IPS-15b (cell line): Measurements from ENCODE around the gene ZNF778.

Experiments used
- H3K27me3 ChIP-seq: one replicate; pipeline ENCODE4 v1.6.1; 2013; ENCODE audit warnings: low read length; ENCODE audit not compliant: control insufficient read depth, insufficient read depth
- H3K36me3 ChIP-seq: one replicate; pipeline ENCODE4 v1.6.1; 2013; ENCODE audit warnings: low read length; ENCODE audit not compliant: control insufficient read depth, insufficient read depth
- H3K4me1 ChIP-seq: one replicate; pipeline ENCODE4 v1.6.1; 2013; ENCODE audit warnings: mild to moderate bottlenecking, low read length; ENCODE audit not compliant: control insufficient read depth, insufficient read depth
- H3K4me3 ChIP-seq: one replicate; pipeline ENCODE4 v1.5.1; 2013; ENCODE audit warnings: low read depth, low read length
- H3K9ac ChIP-seq: one replicate; pipeline ENCODE4 v1.6.1; 2013; ENCODE audit warnings: low read depth, mild to moderate bottlenecking, low read length
- H3K9me3 ChIP-seq: one replicate; pipeline ENCODE4 v1.6.1; 2013; ENCODE audit warnings: mild to moderate bottlenecking, low read length; ENCODE audit not compliant: control insufficient read depth, insufficient read depth

Gene ZNF778

DNA sequence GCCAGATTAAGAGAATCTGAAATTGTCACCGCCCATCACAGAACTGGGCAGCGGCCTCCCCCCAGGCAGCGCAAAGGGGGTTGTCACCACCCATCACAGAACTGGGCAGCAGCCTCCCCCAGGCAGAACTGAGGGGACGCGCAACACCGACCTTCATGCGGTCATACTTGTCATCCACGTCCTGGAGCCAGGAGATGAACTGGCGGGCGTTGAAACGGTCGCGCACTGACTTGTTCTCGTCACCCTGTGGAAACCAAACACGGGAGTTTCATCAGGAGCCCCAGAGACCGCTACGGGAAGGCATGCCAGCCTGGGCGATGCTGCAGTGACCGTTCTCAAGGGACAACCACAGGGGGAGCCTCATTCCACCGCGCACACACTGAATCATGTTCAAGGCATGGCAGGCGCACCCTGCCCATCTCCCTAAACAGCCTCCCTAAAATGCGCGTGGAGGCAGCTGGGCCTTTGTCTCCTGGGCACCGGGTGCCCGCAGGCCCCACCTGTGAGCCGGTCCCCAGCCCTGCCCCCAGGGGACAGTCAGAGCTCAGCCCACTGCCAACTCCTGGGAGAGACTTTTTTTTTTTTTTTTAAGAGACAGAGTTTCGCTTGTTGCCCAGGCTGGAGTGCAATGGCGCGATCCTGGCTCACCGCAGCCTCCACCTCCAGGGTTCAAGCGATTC, 53.3 kb downstream of the ZNF778 start:
- no peaks in the 10 kb centered on the region for H3K4me1 ChIP-seq
- H3K36me3 ChIP-seq = peaks cover 58% of the 10 kb centered on the region
- H3K9ac ChIP-seq = no peak overlapping the region
- no peaks in the 10 kb centered on the region for H3K27me3 ChIP-seq
- H3K4me3 ChIP-seq = no peak overlapping the region
- H3K9me3 ChIP-seq = no peaks in the 10 kb centered on the region

DNA sequence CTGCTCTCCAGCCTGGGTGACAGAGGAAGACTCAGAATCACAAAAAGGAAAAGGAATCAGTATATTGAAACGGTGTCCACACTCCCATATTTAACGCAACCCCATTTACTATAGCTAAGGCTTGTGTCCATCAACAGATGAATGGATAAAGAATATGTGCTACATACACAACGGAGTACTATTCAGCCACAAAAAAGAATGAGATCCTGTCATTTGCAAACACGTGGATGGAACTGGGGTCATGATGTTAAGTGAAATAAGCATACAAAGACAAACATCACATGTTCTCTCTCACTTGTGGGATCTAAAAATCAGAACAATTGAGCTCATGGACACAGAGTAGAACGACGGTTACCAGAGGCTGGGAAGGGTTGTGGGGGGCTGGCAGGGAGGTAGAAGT, 55.1 kb downstream of the ZNF778 start:
- no peaks in the 10 kb centered on the region for H3K9me3 ChIP-seq
- no peaks in the 10 kb centered on the region for H3K27me3 ChIP-seq
- no peak overlapping the region for H3K4me3 ChIP-seq
- peaks cover 60% of the 10 kb centered on the region for H3K36me3 ChIP-seq
- H3K9ac ChIP-seq = no peak overlapping the region
- no peaks in the 10 kb centered on the region for H3K4me1 ChIP-seq

- Histone ChIP-seq H3K9ac (no peak overlapping the region), H3K36me3 (peaks cover 67% of the 10 kb centered on the region), H3K27me3 (no peaks in the 10 kb centered on the region), H3K4me3 (no peak overlapping the region), H3K4me1 (no peaks in the 10 kb centered on the region), H3K9me3 (no peaks in the 10 kb centered on the region)
These were observed 56.4 kb downstream of the ZNF778 start for GRCh38 chr16:89273741-89274472.

DNA sequence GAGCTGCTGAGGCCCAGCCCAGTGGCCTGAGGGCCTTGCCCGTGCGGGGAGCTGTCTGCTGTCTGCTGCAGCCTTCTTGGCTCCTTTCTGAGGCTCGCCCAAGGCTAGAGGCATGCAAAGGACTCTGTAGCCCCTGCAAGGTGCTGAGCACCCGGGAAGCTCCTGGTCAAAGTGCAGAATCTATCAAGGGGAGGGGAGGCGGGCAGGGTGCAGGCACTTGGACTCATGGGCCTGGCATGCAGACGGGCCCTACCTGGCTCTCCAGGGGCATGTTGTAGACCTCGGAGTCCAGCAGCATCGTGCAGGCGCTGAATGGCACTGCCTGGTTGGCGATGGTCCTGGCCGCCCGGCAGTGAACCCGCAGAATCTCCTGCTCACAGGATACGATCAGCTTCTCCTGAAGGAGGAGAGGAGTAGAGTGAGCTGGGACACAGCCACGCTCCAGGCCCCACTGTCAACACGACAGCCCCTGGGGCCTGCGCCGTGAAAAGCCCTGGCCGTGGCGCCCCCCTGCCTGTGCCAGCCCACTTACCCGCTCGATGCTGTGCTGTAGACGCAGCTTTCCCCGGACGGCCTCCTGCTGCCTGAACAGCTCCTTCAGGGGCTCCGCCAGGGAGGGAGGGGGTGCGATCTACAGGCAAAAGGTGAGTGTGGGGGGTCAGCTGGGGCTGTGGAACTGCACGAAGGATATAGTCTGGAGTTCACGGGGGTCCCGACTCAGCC, 57.2 kb downstream of the ZNF778 start:
- Histone ChIP-seq H3K4me3 (no peak overlapping the region), H3K4me1 (no peaks in the 10 kb centered on the region), H3K9ac (no peak overlapping the region), H3K36me3 (peaks cover 69% of the 10 kb centered on the region), H3K9me3 (no peaks in the 10 kb centered on the region), H3K27me3 (no peaks in the 10 kb centered on the region)

DNA sequence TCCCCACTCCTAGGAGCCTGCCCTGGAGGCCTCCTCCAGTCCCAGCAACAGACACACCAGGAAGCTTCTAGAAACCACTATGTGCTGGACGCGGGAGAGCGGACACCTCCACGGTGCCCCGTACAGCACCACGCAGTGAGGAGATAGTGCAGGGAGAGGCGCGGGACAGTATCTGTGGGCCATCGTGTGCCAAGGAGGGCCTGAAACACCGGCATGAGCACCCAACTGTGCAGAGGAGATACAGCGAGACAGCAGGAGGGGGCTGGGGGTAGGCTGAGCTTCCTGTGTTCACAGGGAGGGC, 57.7 kb downstream of the ZNF778 start:
- no peaks in the 10 kb centered on the region for H3K27me3 ChIP-seq
- H3K9me3 ChIP-seq = no peaks in the 10 kb centered on the region
- no peak overlapping the region for H3K9ac ChIP-seq
- H3K36me3 ChIP-seq = peaks cover 68% of the 10 kb centered on the region
- H3K4me3 ChIP-seq = no peak overlapping the region
- H3K4me1 ChIP-seq = no peaks in the 10 kb centered on the region

DNA sequence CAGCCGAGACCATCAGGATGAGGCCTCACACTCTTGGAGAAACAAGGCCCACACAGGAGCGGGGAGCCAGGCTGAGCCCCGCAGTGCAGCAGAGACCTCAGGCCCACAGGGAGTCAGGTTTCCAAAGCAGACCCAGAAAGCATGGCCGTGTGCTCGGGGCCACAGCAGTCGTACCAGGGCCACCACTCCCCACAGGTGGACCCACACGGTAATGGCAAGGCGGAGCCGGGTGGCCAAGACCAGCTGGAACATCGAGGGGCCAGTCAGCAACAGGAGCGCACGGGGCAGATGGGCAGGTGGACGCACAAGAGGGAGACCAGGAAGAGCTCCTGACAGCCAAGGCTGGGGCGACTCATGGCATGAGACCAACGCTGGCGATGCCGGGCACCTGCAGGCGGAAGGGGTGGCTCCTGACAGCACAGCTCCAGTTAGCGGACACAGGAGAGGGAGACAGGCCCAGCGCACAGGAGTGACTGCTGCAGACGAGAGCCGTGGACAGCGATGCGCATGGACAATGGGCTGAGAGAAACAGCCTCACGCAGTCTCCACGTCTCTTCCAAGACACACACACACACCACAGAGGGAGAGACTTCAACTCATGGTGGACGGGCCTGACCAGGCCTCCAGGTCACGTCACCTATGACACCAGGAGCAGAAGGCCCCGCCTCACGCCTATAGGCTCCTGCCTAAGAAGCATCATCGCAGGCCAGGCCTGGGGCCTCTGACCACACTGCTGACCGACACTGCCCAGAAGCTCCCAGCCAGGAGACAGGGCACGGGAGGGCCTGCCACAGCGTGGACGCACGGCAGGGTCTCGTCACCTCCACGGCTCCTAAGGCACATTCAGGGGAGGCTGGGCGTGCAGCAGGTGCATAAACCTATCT, 58.6 kb downstream of the ZNF778 start:
- Histone ChIP-seq H3K4me1 (no peaks in the 10 kb centered on the region), H3K36me3 (peaks cover 66% of the 10 kb centered on the region), H3K4me3 (no peak overlapping the region), H3K9me3 (no peaks in the 10 kb centered on the region), H3K9ac (no peak overlapping the region), H3K27me3 (no peaks in the 10 kb centered on the region)

GRCh38 chr16:89277049-89277448, 59.5 kb downstream of the ZNF778 start:
- Histone ChIP-seq H3K36me3 (peaks cover 72% of the 10 kb centered on the region), H3K9ac (no peak overlapping the region), H3K9me3 (no peaks in the 10 kb centered on the region), H3K27me3 (no peaks in the 10 kb centered on the region), H3K4me3 (no peak overlapping the region), H3K4me1 (no peaks in the 10 kb centered on the region)

DNA sequence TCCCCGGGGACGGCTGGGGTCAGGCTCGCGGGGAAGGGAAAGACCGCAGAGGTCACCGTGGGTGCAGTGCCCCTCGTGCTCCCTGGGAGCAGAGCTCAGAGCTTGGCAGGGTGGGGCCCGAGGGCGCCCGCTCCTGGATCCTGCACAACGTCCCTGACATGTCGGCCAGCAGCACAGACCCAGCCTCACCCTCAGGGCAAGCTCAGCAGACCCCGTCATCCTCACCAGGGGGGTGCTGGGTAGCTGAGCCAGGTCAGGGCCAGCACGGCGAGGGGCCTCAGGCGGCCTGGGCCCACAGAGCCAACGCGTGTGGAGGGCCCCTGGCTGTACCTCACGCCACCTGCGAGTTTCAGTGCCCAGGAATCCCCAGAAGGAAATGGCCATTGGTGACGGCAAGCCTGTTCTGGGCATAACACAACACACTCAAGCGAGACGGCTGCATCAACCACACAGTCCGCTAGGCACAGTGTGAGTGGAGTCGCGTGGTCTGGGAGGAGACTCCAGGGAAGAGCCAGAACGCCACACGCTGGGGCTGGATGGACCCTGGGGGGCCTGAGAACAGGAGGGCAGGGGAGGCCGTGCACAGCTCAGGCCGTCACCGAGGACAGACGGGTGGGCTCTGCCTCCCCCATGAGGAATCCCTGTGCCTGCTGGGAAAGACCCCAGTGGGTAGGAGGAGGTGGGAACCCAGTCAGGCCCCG, 60.3 kb downstream of the ZNF778 start:
- Histone ChIP-seq H3K27me3 (no peaks in the 10 kb centered on the region), H3K9me3 (no peaks in the 10 kb centered on the region), H3K36me3 (peaks cover 72% of the 10 kb centered on the region), H3K4me1 (no peaks in the 10 kb centered on the region), H3K4me3 (no peak overlapping the region), H3K9ac (no peak overlapping the region)

DNA sequence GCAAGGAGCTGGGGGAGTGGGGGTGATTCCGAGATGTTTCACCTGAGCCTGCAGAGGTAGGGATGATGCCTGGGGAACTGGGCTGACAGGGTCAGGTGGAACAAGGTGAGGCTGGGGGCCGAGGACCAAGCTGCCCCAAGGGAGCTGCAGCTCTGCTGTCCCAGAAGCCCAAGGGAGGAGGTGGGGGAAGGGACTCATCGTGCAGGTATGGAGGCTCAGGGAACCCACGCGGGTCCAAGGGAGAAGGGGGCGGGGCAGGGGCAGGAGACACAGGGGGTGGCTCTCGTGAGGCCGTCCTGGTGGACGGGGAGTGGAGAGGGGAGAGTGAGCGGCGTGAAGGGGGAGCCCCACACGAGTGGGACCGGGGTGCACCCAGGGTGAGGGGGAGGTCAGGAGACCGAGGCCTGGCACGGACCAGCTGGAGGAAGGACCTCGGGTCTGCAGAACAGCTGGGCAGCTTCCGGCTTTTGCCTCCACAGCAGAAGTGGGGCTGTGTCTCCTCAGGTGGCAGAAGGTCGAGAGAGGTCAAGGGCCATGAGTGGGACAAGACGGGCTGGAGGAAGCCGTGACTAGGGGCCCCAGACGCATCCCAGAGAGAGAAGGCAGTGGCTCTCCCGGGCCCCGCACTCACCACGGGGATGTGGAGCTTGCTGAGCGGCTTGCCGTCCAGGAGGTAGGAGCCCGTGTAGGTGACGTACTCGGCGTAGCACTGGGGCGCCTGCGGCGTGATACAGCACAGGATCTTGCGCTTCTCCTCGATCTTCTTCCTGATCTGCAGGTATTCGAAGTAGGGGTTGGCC, 61.1 kb downstream of the ZNF778 start:
- no peaks in the 10 kb centered on the region for H3K27me3 ChIP-seq
- no peak overlapping the region for H3K4me3 ChIP-seq
- peaks cover 69% of the 10 kb centered on the region for H3K36me3 ChIP-seq
- no peak overlapping the region for H3K9ac ChIP-seq
- H3K4me1 ChIP-seq = no peaks in the 10 kb centered on the region
- H3K9me3 ChIP-seq = no peaks in the 10 kb centered on the region

- no peaks in the 10 kb centered on the region for H3K27me3 ChIP-seq
- no peak overlapping the region for H3K4me3 ChIP-seq
- H3K4me1 ChIP-seq = no peaks in the 10 kb centered on the region
- H3K9me3 ChIP-seq = no peaks in the 10 kb centered on the region
- H3K36me3 ChIP-seq = peaks cover 65% of the 10 kb centered on the region
- H3K9ac ChIP-seq = no peak overlapping the region
These were observed 62.4 kb downstream of the ZNF778 start for GRCh38 chr16:89279666-89280481.
